AG10803 (cell line): ENCODE data around the gene RNF8.

ENCODE experiments used
- DNase-seq: peaks from one replicate; pipeline ENCODE4 v3.0.0; 2010; ENCODE audit warnings: low read depth
- H3K4me3 ChIP-seq: 2 replicates; pipeline ENCODE4 v1.5.1; 2011; ENCODE audit warnings: mild to moderate bottlenecking, low read length, control low read depth
- TF ChIP-seq, protein P1 (sequence below): conservative IDR thresholded peaks from 2 replicates; pipeline ENCODE4 v1.5.1; 2011; ENCODE audit warnings: mild to moderate bottlenecking, low read length, control low read depth, inconsistent platforms

Gene RNF8

DNA sequence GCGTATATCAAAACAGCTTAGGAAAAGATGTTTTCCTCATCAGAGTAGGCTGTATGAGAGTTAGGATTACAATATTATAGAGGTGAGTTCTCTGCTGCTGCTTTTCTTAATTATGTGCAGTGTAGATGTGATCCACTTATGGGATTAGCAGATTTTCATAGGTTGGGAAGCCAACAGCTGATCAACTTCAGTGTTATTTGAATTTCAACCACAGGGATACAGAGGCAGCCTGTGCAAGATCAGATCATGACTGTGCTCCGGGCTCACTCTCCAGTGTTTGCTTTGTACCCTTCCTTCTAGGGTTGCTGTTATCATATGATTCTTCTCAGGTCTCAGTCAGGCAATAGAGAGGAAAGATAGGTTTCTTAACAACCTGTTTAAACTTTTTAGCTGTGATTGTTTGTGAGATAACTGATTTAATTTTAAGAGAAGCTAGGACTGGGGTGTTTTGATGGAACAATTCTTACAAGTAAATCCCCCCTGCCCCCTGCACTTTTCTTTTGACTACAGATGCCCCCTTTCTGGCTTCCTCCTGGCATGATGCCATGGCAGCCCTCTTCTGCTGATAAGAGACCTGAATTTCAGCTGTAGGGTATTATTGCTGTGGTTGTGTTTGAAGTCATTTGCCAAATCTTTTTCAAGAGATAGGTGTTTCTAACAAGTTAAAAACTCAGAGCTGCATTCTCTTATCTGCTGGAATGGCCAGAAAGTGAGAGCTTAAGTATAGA, 8.5 kb downstream of the RNF8 start:
- TF ChIP-seq, protein P1, sequence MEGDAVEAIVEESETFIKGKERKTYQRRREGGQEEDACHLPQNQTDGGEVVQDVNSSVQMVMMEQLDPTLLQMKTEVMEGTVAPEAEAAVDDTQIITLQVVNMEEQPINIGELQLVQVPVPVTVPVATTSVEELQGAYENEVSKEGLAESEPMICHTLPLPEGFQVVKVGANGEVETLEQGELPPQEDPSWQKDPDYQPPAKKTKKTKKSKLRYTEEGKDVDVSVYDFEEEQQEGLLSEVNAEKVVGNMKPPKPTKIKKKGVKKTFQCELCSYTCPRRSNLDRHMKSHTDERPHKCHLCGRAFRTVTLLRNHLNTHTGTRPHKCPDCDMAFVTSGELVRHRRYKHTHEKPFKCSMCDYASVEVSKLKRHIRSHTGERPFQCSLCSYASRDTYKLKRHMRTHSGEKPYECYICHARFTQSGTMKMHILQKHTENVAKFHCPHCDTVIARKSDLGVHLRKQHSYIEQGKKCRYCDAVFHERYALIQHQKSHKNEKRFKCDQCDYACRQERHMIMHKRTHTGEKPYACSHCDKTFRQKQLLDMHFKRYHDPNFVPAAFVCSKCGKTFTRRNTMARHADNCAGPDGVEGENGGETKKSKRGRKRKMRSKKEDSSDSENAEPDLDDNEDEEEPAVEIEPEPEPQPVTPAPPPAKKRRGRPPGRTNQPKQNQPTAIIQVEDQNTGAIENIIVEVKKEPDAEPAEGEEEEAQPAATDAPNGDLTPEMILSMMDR: no peak
- H3K4me3 ChIP-seq: no peak overlapping the region
- DNase-seq: no peak

DNA sequence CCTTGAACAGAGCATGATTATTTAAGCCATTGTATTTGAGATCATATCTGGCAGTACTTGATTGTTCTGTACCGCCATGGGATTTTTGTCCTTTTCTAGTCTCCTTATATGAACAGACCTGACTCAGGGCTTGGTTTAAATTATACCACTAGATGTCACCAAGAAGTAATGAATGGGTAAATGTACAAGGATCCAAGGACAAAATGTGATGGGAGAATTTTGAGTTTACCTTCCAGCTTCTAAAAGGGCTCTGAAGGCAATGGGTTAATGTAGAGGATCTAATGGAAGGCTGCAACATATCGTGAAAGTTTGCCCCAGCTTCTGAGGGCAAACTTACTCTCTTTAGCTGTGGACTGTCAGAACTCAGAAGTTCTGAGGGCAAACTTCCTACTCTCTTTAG, 12.0 kb downstream of the RNF8 start:
- no peak overlapping the region for H3K4me3 ChIP-seq
- peak; percentile 17 for DNase-seq
- TF ChIP-seq, protein P1: peak; percentile 35; the same call in 1 of the 2 replicates

DNA sequence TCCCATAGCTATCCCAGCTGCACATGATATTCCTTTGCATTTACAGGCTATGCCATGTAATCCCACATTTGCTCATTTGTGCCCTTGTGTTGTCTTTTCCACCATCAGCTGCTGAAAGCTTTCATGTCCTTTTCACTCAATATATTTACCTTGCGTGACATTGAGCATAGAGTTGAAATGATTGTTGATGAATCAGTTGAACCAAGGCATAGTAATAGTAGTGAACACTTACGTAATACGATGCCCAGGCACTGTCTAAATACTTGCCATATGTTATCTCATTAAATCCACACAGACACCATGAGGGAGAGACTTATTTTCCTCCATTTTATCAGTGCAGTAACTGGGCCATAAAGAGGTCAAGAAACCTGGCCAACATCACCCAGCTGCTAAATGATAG, 13.1 kb downstream of the RNF8 start:
- TF ChIP-seq, protein P1: no peak
- DNase-seq: no peak
- H3K4me3 ChIP-seq: no peak overlapping the region

DNA sequence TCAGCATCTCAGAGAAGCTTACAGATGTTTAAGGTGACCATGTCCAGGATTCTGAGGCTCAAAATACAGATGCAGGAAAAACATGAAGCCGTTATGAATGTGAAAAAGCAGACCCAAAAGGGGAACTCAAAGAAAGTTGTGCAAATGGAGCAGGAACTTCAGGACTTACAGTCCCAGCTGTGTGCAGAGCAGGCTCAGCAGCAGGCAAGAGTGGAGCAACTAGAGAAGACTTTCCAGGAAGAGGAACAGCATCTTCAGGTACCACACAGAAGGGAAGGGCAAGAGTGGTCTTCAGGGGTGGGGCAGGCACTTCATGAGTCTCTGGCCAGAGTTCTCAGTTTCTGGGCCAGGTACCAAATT, 15.2 kb downstream of the RNF8 start:
- no peak for DNase-seq
- H3K4me3 ChIP-seq: no peak overlapping the region
- TF ChIP-seq, protein P1: no peak

DNA sequence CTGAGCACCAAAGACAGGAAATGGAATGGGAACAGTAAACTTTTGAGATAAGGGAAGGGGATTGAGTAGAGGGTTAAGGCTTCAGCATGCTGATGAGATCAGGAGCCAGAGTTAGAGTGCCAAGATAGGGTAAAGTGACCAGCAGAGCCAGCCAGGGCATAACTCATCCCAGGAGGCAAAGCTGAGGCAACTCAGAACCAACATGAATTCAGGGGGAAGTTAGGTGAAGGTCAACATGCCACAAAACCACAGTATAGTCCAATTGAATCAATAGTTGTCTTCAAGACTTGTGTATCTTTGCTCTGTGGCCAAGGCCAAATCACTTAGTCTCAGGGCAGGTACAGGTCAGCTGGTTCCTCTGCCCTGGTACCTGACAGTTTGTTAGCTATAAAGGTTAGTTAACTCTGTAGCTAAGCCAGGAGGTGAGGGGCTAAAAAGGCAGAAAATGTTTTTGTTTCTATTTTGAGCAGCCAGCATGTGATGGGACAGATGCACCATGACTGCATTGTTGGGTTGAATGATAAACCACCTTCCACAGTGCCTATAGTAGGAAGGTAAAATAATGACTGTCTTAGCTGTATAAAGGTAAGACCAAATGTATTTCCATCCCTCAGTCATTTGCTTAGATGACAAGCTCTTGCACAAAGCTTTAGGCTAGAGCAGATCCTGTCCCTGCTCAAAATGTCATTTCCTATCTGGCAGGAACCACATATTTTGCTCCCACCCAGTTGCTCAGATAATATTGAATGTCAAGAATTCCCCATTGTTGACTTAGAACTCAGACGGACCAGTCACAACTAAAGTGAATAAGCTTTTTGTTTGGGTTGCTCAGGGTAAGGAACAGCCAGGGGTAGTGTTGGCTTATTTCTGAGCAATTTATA, 15.8 kb downstream of the RNF8 start:
- TF ChIP-seq, protein P1: no peak
- DNase-seq: no peak
- H3K4me3 ChIP-seq: no peak overlapping the region

DNA sequence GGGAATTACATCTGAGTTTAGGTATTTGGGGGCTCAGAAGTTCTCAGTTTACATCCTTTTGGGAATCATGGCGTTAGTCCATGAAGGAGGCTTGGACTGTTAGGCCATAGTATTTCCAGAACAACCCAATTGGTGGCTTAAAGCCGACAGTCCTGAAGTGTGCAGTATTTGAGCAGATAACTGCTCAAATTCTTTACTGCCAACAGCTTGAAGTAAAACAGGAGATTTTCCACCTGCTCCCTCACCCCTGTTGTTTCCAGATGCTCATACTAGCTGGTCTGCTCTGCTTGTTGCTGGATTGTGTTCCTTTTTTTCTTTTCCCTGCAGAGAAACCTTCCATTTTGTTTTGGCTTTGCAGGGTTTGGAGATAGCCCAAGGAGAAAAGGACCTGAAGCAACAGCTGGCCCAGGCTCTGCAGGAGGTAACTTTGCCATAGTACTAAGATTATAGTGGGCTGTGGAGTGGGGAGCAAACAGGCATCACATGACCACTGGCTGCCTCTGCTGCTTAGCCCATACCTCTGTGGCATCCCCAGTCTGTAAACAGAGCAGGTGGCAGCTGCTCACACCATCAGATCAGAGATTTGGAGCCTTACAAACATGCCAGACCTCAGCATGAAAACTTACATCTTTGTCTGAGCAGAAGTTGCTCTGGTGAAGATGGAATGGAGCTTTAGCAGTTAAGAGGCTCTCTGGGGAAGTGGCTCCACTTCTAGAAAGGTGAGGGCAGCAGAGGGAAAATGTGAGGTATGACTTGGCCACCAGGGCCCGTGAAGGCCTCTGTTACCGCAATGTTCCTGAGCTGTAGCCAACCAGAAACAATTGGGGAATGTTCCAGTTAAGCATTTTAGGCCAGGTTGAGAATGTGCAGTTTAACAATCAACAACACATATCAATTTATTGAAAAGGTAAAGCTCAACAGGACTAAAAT, 17.6 kb downstream of the RNF8 start:
- TF ChIP-seq, protein P1: no peak
- no peak for DNase-seq
- no peak overlapping the region for H3K4me3 ChIP-seq
